Keratinocyte (primary cell): Measurements from ENCODE around the gene TUBB4B. TPM values are rescaled to one million over a fixed set of nuclear protein-coding genes. Genes with fewer than 3 reads are reported as not detected.

Source experiments
- DNase-seq: peaks from one replicate; pipeline ENCODE4 v3.0.0-alpha.2; 2011; ENCODE audit warnings: low read depth, missing footprints, low spot score
- FAIRE-seq: peaks from 2 replicates; lab custom pipeline; 2011; peaks lifted over from hg19 to GRCh38; lab: Jason Lieb, UNC
- H2AFZ ChIP-seq: 2 replicates; pipeline ENCODE4 v1.6.0; 2012; ENCODE audit warnings: low read length, control low read depth, inconsistent platforms; ENCODE audit not compliant: control insufficient read depth
- H3K27ac ChIP-seq: 2 replicates; pipeline ENCODE4 v1.5.1; 2011; ENCODE audit warnings: low read length; ENCODE audit not compliant: control insufficient read depth, insufficient read depth
- H3K27me3 ChIP-seq: 3 replicates; pipeline ENCODE4 v1.6.0; 2011; ENCODE audit warnings: low read length; ENCODE audit not compliant: control insufficient read depth, insufficient read depth; ENCODE audit errors: extremely low read depth
- H3K36me3 ChIP-seq, 2 experiments: 2 replicates in 1 of 2; 3 replicates in 1 of 2; pipeline ENCODE4 v1.5.1; 2011; ENCODE audit warnings: low read length in 2 of 2, mild to moderate bottlenecking in 1 of 2; ENCODE audit not compliant: control insufficient read depth in 2 of 2, insufficient read depth in 2 of 2; ENCODE audit errors: extremely low read depth in 1 of 2
- H3K4me1 ChIP-seq: 3 replicates; pipeline ENCODE4 v1.5.1; 2011; ENCODE audit warnings: low read length; ENCODE audit not compliant: control insufficient read depth, insufficient read depth; ENCODE audit errors: extremely low read depth
- H3K4me2 ChIP-seq: 3 replicates; pipeline ENCODE4 v1.6.0; 2011; ENCODE audit warnings: low read depth, low read length; ENCODE audit not compliant: control insufficient read depth, insufficient read depth; ENCODE audit errors: extremely low read depth
- H3K4me3 ChIP-seq, 3 experiments: fragments of 200-600 bp in 1 of 3; sonication (generic) in 1 of 3; 2 replicates in 2 of 3; 3 replicates in 1 of 3; pipeline ENCODE4 v1.5.1; 2011 to 2016; ENCODE audit warnings: low read length in 3 of 3, mild to moderate bottlenecking in 3 of 3, control low read depth in 2 of 3, inconsistent platforms in 1 of 3, low read depth in 1 of 3, mixed read lengths in 1 of 3, mixed run types in 1 of 3, moderate library complexity in 1 of 3; ENCODE audit not compliant: control insufficient read depth in 2 of 3, insufficient read depth in 2 of 3; ENCODE audit errors: extremely low read depth in 1 of 3
- H3K79me2 ChIP-seq: 2 replicates; pipeline ENCODE4 v1.6.0; 2012; ENCODE audit warnings: low read length; ENCODE audit not compliant: control insufficient read depth, insufficient read depth
- H3K9ac ChIP-seq: 3 replicates; pipeline ENCODE4 v1.6.0; 2011; ENCODE audit warnings: low read length; ENCODE audit not compliant: control insufficient read depth, insufficient read depth; ENCODE audit errors: extremely low read depth
- H3K9me1 ChIP-seq: 3 replicates; pipeline ENCODE4 v1.6.0; 2011; ENCODE audit warnings: low read length; ENCODE audit not compliant: control insufficient read depth, insufficient read depth; ENCODE audit errors: extremely low read depth
- H3K9me3 ChIP-seq: 2 replicates; pipeline ENCODE4 v1.5.1; 2012; ENCODE audit warnings: low read depth, low read length; ENCODE audit not compliant: control insufficient read depth
- H4K20me1 ChIP-seq: 3 replicates; pipeline ENCODE4 v1.6.0; 2011; ENCODE audit warnings: low read length; ENCODE audit not compliant: control insufficient read depth, insufficient read depth; ENCODE audit errors: extremely low read depth
- EZH2 ChIP-seq: IDR thresholded peaks from one replicate; pipeline ENCODE4 v1.6.1; 2012; ENCODE audit warnings: inconsistent platforms, mild to moderate bottlenecking, low read length, moderate library complexity
- dilution Hi-C: fragments of 300-500 bp; cut with MboI; formaldehyde crosslinking; loops from one replicate; pipeline ENCODE4 v1.7.0; 2020; ENCODE audit warnings: low sequenced_read_pairs; ENCODE audit not compliant: extremely low pct_ligation_motif_present
- polyA plus RNA-seq, 5 experiments: library from polyadenylated mRNA; depleted of rRNA in 3 of 5; stranded (reverse) in 3 of 5; stranded (forward) in 1 of 5; unstranded in 1 of 5; fragments of >200 nt; gene quantifications; 1 replicate in 1 of 5; 2 replicates in 3 of 5; 3 replicates in 1 of 5; pipeline versions ENCODE4 v1.2.1 to v1.2.3, GENCODE V29; 2011 to 2012; ENCODE audit warnings: missing spikeins in 2 of 5, low read depth in 1 of 5, low replicate concordance in 1 of 5
- TF ChIP-seq, protein P1 (sequence below), 3 experiments: IDR thresholded peaks in 1 of 3; conservative IDR thresholded peaks in 1 of 3; optimal IDR thresholded peaks in 1 of 3; 2 replicates in 2 of 3; 3 replicates in 1 of 3; pipeline versions ENCODE3 to v1.5.1; 2011; ENCODE audit warnings: low read length in 3 of 3, mild to moderate bottlenecking in 3 of 3, moderate library complexity in 2 of 3, control low read depth in 1 of 3, inconsistent platforms in 1 of 3; ENCODE audit not compliant: insufficient read depth in 2 of 3; ENCODE audit errors: extremely low read depth in 1 of 3

The TUBB4B gene
- polyA plus RNA-seq, 1 donor (not counting 4 experiments of a cell fraction or from before 2014, with no cell fraction given): 440 TPM

DNA sequence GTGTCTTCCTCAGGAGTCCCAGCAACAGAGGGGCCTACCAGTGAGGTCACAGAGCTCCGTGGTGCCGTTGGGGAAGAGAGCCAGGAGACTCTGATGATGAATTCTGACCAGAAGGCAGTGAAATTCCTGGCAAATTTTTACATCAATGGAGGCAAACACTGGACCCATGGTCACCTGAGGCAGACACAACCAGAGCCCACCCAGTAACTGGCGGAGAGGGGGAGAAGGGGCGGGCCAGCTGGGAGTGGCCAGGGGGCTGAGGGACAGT, 10.0 kb downstream of the TUBB4B start, which contains the start of gene STPG3:
Gene STPG3, plus strand, starts transcription at position 93 of the 268 bp plus-strand sequence. Its CDS starts 1 bp downstream, at position 94.
- DNase-seq: no peak
- Histone ChIP-seq H3K27ac (no peak within 1 kb of the TSS), H3K4me3 (no peak within 1 kb of the TSS), H3K9me3 (no peaks in the 10 kb centered on the region), H4K20me1 (no peaks in the 10 kb centered on the region), H3K4me2 (no peak within 1 kb of the TSS), H3K9ac (no peak within 1 kb of the TSS), H3K4me1 (peaks cover 7% of the 10 kb centered on the region), H3K79me2 (peaks cover 8% of the 10 kb centered on the region), H3K27me3 (no peaks in the 10 kb centered on the region), H3K36me3 (peaks cover 0 to under 1% of the 10 kb centered on the region in 2 experiments), H3K9me1 (no peaks in the 10 kb centered on the region), H2AFZ (no peak within 1 kb of the TSS)
- TF ChIP-seq, protein P1, sequence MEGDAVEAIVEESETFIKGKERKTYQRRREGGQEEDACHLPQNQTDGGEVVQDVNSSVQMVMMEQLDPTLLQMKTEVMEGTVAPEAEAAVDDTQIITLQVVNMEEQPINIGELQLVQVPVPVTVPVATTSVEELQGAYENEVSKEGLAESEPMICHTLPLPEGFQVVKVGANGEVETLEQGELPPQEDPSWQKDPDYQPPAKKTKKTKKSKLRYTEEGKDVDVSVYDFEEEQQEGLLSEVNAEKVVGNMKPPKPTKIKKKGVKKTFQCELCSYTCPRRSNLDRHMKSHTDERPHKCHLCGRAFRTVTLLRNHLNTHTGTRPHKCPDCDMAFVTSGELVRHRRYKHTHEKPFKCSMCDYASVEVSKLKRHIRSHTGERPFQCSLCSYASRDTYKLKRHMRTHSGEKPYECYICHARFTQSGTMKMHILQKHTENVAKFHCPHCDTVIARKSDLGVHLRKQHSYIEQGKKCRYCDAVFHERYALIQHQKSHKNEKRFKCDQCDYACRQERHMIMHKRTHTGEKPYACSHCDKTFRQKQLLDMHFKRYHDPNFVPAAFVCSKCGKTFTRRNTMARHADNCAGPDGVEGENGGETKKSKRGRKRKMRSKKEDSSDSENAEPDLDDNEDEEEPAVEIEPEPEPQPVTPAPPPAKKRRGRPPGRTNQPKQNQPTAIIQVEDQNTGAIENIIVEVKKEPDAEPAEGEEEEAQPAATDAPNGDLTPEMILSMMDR (optimal IDR thresholded peaks at IDR 0.05 in 1 of 3, IDR thresholded peaks at IDR 0.05 in 1 of 3, conservative IDR thresholded peaks at IDR 0.05 in 1 of 3; ENCODE audit: extremely low read depth in 1 of 3, insufficient read depth in 2 of 3, low read length in 3 of 3): no peak
- TF ChIP-seq EZH2: no peak
- FAIRE-seq: no peak
- dilution Hi-C loops: no loop called here

DNA sequence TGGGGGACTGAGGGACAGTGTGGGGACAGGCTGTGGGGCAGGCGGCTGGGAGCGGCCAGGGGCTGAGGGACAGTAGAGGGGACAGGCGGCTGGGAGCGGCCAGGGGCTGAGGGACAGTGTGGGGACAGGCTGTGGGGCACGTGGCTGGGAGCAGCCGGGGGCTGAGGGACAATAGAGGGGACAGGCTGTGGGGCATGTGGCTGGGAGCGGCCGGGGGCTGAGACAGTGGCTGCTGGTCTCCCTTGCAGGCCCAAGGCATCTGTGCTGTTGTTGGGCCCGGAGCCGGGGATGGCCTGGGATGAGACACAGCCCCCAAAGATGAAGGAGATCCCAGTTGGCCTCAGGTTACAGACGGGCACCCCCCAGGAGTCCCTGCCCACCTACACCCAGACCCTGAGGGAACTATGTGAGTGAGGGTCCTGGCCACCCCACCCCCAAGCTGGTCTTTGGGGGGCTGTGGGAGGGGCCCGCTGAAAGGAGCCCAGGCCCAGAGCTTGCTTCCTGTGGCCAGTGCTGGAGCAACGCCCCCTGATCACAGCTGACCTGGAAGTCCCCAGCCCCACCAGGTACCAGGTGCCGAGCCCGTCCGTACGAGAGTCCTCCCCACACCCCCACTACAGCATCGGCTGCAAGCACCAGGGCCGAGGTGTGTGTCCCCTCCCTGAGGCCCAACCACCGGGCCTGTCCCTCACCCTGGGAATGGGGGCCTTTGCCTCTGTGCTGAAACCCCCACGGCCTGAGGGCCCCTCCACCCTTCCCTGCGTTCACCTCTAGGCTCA, 10.6 kb downstream of the TUBB4B start:
- Histone ChIP-seq H3K9me1 (no peaks in the 10 kb centered on the region), H3K4me2 (no peak overlapping the region), H3K79me2 (peaks cover 14% of the 10 kb centered on the region), H2AFZ (no peak overlapping the region), H3K4me3 (no peak overlapping the region), H3K27ac (no peak overlapping the region), H3K36me3 (peaks cover 0 to 5% of the 10 kb centered on the region in 2 experiments), H3K4me1 (peaks cover 13% of the 10 kb centered on the region), H3K27me3 (no peaks in the 10 kb centered on the region), H4K20me1 (no peaks in the 10 kb centered on the region), H3K9me3 (no peaks in the 10 kb centered on the region), H3K9ac (no peak overlapping the region)
- dilution Hi-C loops: no loop called here
- DNase-seq (no peak), FAIRE-seq (no peak)
- TF ChIP-seq, protein P1 (optimal IDR thresholded peaks at IDR 0.05 in 1 of 3, IDR thresholded peaks at IDR 0.05 in 1 of 3, conservative IDR thresholded peaks at IDR 0.05 in 1 of 3; ENCODE audit: extremely low read depth in 1 of 3, insufficient read depth in 2 of 3, low read length in 3 of 3): no peak
- TF ChIP-seq EZH2: no peak
